Peyer's patch (tissue), 4 donors: Measurements from ENCODE around the gene DNAL4. TPM values are rescaled to one million over a fixed set of nuclear protein-coding genes. Genes with fewer than 3 reads are reported as not detected.

Experiments used
- DNase-seq, 3 donors: peaks; one replicate each; pipeline ENCODE4 v3.0.0-alpha.2; 2017 to 2019
- H3K27ac ChIP-seq, 4 donors: fragments of 200-600 bp; sonication (generic); one replicate each; pipeline ENCODE4 v1.5.1; 2016 to 2019
- H3K27me3 ChIP-seq, 2 donors: fragments of 200-600 bp; sonication (generic); one replicate each; pipeline ENCODE4 v1.5.1; 2019
- H3K36me3 ChIP-seq, 3 donors: fragments of 200-600 bp; sonication (generic); one replicate each; pipeline ENCODE4 v1.5.1; 2016 to 2019
- H3K4me1 ChIP-seq, 4 donors: fragments of 200-600 bp; sonication (generic); one replicate each; pipeline ENCODE4 v1.5.1; 2016 to 2019
- H3K4me3 ChIP-seq, 4 donors: fragments of 200-600 bp; sonication (generic); 1 replicate in 3 of 4; 2 replicates in 1 of 4; pipeline ENCODE4 v1.5.1; 2016 to 2019; ENCODE audit warnings: mild to moderate bottlenecking in 1 of 4
- H3K9me3 ChIP-seq, 4 donors: fragments of 200-600 bp; sonication (generic); one replicate each; pipeline ENCODE4 v1.5.1; 2016 to 2019; ENCODE audit warnings: mild to moderate bottlenecking in 1 of 4
- POLR2A ChIP-seq, 2 donors: fragments of 450-650 bp; IDR thresholded peaks; one replicate each; pipeline ENCODE4 v1.5.1; 2017; ENCODE audit warnings: antibody characterized with exemption in 2 of 2, mild to moderate bottlenecking in 2 of 2, moderate library complexity in 2 of 2
- total RNA-seq, 4 donors: library from RNA; depleted of rRNA; stranded (reverse); fragments of >200 nt; gene quantifications; one replicate each; pipeline ENCODE4 v1.1.0, GENCODE V29; 2016
- TF ChIP-seq, protein P1 (sequence below), 6 experiments: fragments of 450-650 bp in 4 of 6; fragments of 200-600 bp in 2 of 6; sonication (generic) in 1 of 6; IDR thresholded peaks; one replicate each; pipeline ENCODE4 v1.5.1; 2017 to 2019; ENCODE audit warnings: antibody characterized with exemption in 6 of 6, mild to moderate bottlenecking in 3 of 6, moderate library complexity in 1 of 6

The DNAL4 gene
- total RNA-seq, 4 donors from 2014 or later = 15.2 to 21.6 (median 16.2) TPM; not detected in 1

DNA sequence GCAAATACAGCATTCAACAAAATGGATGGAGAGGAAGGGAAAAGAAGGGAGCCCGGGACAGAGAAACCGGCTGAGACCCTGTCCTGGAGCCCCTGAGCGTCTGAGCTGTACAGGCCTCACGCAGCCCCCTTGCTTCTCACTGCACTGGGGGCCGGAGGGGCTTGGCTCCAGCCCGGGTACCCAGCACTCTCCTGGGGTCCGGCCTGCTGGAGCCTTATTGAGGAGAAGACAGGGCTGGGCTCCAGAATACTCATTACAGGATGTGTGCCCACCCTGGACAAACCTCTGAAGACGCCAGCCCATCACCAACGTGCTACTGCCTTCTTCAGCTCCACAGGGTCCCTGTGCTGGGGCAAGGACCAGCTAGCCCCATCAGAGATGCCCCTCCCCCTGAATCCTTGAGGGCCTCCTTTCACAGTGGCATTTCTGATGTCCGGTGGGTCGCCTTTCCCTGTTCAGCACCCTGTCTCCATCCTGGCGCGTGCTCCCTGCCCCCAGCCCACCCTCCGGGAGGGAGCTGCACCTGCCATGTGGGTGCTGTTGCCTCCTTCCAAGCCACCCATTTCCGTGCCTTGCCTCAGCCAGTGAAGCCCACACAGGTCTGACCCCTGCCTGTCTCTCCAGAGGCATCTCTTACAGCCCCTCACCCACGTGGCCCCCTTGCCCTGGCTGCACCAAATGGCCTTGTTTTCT, 23.5 kb downstream of the DNAL4 start:
- H3K27me3 ChIP-seq = no peaks in the 10 kb centered on the region
- no peak for TF ChIP-seq POLR2A (IDR thresholded peaks at IDR 0.05)
- TF ChIP-seq, protein P1, sequence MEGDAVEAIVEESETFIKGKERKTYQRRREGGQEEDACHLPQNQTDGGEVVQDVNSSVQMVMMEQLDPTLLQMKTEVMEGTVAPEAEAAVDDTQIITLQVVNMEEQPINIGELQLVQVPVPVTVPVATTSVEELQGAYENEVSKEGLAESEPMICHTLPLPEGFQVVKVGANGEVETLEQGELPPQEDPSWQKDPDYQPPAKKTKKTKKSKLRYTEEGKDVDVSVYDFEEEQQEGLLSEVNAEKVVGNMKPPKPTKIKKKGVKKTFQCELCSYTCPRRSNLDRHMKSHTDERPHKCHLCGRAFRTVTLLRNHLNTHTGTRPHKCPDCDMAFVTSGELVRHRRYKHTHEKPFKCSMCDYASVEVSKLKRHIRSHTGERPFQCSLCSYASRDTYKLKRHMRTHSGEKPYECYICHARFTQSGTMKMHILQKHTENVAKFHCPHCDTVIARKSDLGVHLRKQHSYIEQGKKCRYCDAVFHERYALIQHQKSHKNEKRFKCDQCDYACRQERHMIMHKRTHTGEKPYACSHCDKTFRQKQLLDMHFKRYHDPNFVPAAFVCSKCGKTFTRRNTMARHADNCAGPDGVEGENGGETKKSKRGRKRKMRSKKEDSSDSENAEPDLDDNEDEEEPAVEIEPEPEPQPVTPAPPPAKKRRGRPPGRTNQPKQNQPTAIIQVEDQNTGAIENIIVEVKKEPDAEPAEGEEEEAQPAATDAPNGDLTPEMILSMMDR (IDR thresholded peaks at IDR 0.05) = no peak
- no peak for DNase-seq
- no peaks in the 10 kb centered on the region for H3K9me3 ChIP-seq
- no peak overlapping the region for H3K27ac ChIP-seq
- no peaks in the 10 kb centered on the region for H3K36me3 ChIP-seq
- peaks cover 0 to 4% (median 0%) of the 10 kb centered on the region in 4 donors for H3K4me1 ChIP-seq
- no peak overlapping the region for H3K4me3 ChIP-seq

DNA sequence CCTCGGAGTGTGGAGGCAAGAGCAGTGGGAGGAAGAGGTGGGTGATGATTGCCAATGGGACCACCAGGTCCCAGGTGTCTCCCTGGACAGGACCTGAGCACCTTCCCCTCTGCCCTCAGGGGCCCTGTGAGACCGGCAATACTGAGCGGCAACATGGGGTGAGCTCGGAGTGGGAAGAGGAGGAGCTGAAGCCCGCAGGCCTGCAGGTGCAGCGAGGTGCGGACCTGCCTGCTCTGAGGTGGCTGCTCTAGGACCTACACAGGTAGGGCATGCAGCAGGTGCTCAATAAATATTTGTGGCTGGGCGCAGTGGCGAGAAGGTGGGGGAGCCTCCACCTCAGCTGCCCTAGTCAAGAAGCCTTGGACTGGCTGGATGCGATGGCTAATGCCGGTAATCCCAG, 25.9 kb downstream of the DNAL4 start:
- H3K27me3 ChIP-seq = no peaks in the 10 kb centered on the region
- no peak overlapping the region for H3K27ac ChIP-seq
- no peaks in the 10 kb centered on the region for H3K9me3 ChIP-seq
- peaks cover 0 to 4% (median 0%) of the 10 kb centered on the region in 4 donors for H3K4me1 ChIP-seq
- DNase-seq = no peak
- H3K4me3 ChIP-seq = no peak overlapping the region
- no peaks in the 10 kb centered on the region for H3K36me3 ChIP-seq
- TF ChIP-seq, protein P1 (IDR thresholded peaks at IDR 0.05) = no peak
- TF ChIP-seq POLR2A (IDR thresholded peaks at IDR 0.05) = no peak

DNA sequence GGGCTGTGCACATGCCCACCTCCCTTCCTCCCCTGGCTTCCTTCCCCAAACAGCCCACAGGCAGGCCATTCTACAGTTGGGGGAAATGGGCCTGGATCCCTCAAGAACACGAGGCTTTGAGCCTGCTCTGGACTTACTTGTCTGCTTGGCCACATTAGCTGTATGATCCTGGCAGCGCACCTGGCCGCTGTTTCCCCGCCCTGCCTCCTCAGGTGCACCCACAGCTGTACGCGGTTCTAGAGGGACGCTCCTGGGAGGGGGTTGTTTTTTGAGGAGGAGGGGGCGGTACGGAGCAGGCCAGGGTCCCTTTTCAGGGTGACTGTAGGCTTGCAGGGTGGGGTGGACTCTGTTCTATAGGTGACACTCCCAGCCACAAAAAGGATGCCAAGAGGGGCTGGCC, 26.6 kb downstream of the DNAL4 start:
- Histone ChIP-seq H3K36me3 (no peaks in the 10 kb centered on the region), H3K27ac (no peak overlapping the region), H3K27me3 (no peaks in the 10 kb centered on the region), H3K9me3 (no peaks in the 10 kb centered on the region), H3K4me3 (no peak overlapping the region), H3K4me1 (peaks cover 0 to 4% (median 0%) of the 10 kb centered on the region in 4 donors)
- no peak for DNase-seq
- TF ChIP-seq, protein P1 (IDR thresholded peaks at IDR 0.05) = no peak
- no peak for TF ChIP-seq POLR2A (IDR thresholded peaks at IDR 0.05)

DNA sequence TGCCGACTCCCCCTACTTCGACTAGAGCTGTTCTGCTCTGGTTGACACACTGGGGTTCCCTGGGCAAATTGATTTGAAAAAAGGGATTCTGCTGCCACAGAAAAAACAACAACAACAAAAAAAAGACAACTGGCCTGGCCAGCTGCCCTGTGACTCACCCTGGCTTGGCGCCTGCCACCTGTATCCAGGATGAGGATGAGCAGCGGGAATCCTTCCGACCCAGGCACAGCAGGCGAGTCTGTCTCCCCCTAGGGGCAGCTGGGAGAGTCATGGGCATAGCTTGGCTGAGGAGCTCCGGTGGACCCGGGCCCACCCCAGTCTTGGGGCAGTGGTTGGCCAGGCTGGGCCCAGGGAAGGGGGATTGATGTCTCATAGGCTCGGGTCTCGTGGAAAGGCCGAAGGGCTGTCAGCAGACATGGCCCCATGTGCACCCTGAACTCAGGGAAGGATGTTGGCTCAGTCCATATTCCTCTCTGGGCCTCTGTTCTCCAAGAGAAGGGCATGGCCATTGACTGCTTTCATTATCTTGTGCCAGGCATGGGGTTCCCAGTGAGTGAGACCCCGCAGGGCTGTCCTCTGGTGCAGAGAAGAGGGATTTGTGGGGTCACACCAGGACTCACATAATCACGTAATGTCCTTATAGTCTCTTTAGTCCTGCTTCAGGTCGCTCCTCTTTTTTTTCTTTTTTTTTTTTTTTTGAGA, 27.7 kb downstream of the DNAL4 start:
- H3K27ac ChIP-seq = no peak overlapping the region
- no peak overlapping the region for H3K4me3 ChIP-seq
- no peaks in the 10 kb centered on the region for H3K36me3 ChIP-seq
- peak; percentile 57 to 89 (median 83) for DNase-seq
- no peaks in the 10 kb centered on the region for H3K9me3 ChIP-seq
- no peaks in the 10 kb centered on the region for H3K27me3 ChIP-seq
- TF ChIP-seq, protein P1 (IDR thresholded peaks at IDR 0.05) = peak; percentile 27 to 89 (median 72)
- no peak for TF ChIP-seq POLR2A (IDR thresholded peaks at IDR 0.05)
- H3K4me1 ChIP-seq = peaks cover 0 to 4% (median 0%) of the 10 kb centered on the region in 4 donors

DNA sequence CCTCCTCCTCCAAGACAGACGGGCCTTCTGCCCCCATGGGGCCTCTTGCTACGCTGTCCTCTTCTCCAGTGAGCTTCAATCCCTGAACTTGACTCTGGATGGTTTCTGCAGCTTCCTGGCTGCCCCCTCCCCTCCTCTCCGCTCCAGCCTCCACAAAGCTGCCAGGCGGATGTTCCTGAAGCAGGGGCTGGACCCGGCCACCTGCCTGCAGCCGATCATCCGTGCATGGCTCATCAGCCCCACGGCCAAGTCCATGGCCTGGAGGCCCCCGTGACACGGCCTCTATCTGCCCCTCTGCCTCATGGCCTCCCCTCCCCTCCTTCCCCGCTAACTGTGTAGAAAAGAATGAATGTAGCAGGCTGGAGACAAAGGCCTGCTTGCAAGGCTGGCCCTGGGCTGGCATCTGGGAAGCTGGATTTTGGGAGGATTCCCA, 31.4 kb downstream of the DNAL4 start:
- Histone ChIP-seq H3K36me3 (no peaks in the 10 kb centered on the region), H3K9me3 (no peaks in the 10 kb centered on the region), H3K4me3 (no peak overlapping the region), H3K4me1 (peaks cover 0 to 9% (median 4%) of the 10 kb centered on the region in 4 donors), H3K27me3 (no peaks in the 10 kb centered on the region), H3K27ac (no peak overlapping the region)
- no peak for TF ChIP-seq POLR2A (IDR thresholded peaks at IDR 0.05)
- TF ChIP-seq, protein P1 (IDR thresholded peaks at IDR 0.05) = no peak
- DNase-seq = no peak
